Stimulated activated naive CD4-positive, alpha-beta T cell (primary cell): ENCODE data around the gene NRSN2.
"Not testable (repeated sequence)": the region's sequence is repeated elsewhere in the genome, so short reads cannot be mapped to it uniquely, and the experiment has no call there.

ENCODE experiments used
- DNase-seq, 6 experiments: peaks; one replicate each; lab custom pipeline; 2025; lab: John Stamatoyannopoulos, UW

The NRSN2 gene

DNA sequence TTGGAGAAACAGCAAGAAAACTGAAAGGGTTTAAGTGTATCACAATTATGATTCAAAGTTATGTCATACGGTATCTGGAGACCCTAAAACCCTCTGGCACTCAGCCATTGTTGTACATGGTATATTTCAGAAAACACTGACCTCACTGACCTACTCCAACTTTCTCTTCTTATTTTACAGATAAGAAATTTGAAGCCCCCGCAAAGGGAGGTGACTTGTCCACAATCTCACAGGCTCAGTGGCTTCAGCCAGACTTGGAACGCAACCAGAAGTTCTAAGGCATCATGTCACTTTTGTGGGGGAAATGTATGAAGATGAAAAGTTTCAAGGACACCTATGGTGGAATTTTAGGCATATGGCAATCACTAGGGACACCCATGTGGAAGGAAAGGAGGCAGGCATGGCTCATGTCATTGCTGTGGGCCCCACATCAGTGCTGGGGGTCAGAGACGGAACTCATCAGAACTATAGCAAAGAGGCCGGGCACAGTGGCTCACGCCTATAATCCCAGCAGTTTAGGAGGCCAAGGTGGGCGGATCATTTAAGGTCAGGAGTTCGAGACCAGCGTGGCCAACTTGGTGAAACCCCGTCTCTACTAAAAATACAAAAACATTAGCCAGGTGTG, 28.5 kb downstream of the NRSN2 start:
- DNase-seq, result no peak

GRCh38 chr20:376089-376488, 29.2 kb downstream of the NRSN2 start:
- DNase-seq, result no peak

- DNase-seq, result no peak
Observed at GRCh38 chr20:376750-377149, 29.8 kb downstream of the NRSN2 start.

DNA sequence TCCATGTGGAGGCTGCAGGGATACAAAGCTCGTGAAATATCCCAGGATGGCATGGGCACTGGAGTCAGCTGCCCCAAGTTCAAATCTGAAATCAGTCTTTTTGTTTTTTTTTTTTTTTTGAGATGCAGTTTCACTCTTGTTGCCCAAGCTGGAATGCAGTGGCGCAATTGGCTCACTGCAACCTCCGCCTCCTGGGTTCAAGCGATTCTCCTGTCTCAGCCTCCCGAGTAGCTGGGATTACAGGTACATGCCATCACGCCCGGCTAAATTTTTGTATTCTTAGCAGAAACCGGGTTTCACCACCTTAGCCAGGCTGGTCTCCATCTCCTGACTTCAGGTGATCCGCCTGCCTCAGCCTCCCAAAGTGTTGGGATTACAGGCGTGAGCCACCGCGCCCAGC, 30.7 kb downstream of the NRSN2 start:
- not testable (repeated sequence) for DNase-seq

- DNase-seq, result no peak
Observed at GRCh38 chr20:378961-379336, 32.0 kb downstream of the NRSN2 start.

DNA sequence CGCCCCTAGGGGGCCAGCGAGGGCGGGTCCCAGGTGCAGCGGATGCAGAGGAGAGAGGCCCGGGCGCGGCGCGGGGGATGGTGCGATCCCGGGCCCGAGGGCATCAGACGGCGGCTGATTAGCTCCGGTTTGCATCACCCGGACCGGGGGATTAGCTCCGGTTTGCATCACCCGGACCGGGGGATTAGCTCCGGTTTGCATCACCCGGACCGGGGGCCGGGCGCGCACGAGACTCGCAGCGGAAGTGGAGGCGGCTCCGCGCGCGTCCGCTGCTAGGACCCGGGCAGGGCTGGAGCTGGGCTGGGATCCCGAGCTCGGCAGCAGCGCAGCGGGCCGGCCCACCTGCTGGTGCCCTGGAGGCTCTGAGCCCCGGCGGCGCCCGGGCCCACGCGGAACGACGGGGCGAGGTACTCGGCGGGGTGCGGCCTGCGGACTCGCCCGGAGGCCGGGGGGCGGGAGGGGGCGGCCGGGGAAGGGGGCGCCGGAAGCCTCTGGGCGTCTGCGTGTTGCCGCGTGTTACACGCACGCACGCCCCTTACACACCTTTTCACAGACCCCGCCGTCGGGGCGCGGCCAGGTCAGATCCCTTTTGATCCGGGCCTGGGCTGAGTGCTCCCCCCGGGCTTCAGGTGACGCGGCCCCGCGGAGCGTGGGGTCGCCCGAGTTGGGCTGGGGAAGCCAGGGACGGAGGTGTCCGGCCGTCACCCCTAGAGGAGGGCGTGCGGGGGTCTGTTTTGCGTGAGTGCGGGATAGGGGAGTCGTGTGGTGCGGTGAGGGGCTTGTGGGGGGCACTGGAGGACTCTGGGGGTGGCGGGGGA, 34.1 kb downstream of the NRSN2 start:
- DNase-seq, result peak; percentile 11 to 52 (median 36)

DNA sequence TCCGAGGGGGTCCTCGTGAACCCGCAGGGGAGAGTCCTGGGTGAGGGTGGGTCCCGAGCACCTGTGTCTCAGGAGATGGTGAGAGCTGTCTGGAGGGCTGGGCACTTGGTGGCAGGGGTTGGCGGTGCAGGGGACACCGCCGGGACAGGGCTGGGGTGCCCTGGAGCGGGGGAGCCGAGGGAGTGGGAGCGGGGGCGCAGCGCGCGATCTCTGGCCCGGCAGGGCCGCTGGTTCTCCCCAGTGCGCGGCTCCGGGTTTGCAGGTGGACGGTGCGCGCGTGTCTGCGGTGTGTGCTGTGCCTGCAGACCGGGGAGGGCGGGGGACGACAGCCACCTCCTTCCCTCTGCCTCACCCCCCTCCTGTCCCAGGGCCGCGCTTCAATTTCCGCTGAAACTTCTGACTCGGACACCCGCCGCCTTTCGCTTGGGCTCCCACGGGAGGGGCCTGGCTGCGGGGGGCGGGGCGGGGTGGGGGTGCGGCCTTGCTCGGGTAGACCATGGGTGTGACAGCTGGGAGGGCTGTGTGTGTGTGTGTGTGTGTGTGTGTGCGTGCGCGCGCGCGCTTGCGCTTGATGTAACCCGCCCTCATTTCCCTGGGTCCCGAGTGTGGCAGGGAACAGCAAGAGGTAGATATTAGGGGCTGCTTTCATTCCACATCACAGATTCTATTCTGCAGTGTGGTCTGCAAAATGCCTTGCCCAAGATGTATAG, 34.8 kb downstream of the NRSN2 start:
- peak; percentile 47 to 67 (median 59) for DNase-seq

DNA sequence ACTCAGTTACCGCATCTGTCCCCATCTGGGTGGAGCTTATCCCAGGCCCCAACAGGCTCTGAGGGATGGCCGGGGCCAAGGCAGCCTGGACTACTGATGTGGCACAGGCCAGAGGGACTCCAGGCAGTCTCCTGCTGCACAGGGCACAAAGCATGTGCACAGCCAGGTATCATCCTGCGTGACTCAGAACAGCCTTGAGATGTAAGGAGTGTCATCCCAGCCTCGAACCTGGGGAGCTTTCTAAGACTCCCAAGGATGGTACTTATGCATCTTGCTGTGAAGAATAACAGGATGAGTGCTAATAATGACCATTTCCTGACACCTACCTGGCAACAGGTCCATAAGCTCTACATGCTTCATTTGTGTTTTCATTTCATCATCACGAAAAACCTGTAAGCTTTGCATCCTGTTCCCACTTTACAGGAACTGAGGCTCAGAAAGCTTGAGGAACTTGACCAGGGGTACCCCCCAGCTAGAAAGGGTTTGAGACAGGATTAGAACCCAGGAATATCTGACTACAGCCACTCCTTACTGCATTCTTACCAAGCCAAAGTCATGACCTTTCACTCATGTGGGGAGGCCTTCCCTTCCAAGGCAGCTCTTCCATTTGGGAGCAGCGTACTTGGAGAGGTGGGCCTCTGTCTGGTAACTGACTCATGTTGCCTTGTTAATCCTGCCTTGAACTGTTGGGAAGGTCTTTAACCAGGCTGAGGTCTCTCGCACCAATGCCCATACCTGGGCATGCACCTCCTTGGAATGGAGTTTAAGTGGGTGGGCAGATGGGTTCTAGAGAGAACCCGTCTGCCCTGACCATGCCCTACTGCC, 35.6 kb downstream of the NRSN2 start:
- no peak for DNase-seq

DNA sequence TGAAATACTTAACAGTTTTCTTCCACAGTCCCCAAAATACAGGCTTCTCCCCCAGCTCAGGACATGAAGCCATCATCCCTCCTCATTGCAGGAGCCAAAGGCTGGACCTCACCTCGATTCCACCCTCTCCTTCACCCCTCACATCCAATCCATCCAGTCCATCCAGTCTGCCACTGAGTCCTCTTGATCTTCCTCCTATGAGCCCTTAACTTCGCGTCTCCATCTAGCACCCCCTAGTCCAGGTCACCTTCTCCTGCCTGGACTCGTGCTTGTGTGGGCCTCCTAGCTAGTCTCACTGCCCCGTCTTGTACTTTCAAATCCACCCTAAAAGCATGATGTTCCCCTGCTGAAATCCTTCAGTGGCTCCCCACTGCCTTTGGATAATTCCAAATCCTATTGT, 37.0 kb downstream of the NRSN2 start:
- no peak for DNase-seq

GRCh38 chr20:384723-385122, 37.8 kb downstream of the NRSN2 start:
- no peak for DNase-seq

DNA sequence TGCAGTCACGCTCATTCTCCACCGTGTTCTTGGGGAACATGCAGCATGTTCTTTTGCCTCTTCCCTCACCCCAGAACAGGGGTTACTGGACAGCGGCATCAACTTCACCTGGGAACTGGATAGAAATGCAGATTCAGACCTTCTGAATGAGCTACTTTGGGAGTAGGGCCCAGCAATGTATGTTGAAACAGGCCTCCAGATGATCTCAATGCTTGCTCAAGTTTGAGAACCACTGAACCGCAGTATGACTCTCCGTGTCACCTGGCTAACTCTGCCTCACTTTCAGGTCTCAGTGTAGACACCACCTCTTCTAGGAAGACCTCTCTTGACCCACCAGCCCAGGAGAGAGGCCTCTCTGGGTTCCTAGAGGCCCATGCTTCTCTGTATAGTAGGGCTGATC, 38.5 kb downstream of the NRSN2 start:
- DNase-seq, result no peak

GRCh38 chr20:386634-387033, 39.7 kb downstream of the NRSN2 start:
- DNase-seq, result not testable (repeated sequence)

DNA sequence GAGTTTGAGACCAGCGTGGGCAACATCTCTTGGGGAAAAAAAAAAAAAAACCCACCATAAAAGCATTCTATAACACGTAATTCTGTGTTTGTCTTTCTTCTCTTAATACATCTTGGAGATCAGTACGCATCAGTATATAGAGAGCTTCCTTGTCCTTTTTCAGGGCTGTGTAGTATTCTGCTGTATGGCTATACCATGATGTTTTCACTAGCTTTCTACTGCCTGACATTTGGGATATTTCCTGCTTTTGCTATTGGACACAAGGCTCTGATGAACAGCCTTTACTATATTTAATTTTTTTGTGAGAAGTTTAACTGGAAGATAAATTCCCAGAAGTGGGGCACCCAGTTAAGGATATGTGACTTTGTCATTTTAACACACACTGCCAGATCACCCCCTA, 40.6 kb downstream of the NRSN2 start:
- no peak for DNase-seq

DNA sequence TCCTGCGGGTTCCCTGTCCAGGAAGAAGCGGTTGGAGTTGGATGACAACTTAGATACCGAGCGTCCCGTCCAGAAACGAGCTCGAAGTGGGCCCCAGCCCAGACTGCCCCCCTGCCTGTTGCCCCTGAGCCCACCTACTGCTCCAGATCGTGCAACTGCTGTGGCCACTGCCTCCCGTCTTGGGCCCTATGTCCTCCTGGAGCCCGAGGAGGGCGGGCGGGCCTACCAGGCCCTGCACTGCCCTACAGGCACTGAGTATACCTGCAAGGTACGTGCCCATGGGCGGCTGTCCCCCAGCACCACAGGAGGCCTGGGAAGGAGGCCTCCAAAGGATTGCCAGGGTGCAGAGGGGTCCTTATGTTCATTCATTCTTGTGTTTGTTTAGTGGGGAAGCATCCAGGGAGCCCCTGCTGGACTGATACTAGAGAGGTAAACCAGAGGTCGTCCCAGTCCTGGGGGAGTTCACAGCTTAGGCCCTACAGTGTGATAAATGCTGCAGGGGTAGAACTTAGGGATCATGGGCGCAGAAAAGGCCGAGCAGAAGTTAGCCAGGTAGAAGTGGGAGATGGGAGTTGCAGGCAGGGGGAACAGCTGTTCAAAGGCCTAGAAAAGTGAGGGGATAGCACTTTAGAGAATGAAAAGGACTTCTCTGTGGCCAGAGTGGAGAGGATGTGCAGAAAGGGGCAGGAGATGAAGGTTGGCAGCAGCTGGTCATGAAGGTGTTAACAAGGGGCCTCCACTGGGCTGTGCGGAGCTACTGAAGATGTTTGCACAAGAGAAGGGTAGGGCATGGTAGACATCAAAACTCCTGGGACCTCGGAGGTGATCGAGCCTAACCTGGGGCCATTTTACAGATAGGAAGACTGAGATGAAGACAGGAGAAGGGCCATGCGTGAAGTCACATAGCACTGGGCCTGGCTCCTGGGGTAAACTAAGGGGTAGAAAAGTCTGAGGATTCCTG, 41.4 kb downstream of the NRSN2 start:
- no peak for DNase-seq

DNA sequence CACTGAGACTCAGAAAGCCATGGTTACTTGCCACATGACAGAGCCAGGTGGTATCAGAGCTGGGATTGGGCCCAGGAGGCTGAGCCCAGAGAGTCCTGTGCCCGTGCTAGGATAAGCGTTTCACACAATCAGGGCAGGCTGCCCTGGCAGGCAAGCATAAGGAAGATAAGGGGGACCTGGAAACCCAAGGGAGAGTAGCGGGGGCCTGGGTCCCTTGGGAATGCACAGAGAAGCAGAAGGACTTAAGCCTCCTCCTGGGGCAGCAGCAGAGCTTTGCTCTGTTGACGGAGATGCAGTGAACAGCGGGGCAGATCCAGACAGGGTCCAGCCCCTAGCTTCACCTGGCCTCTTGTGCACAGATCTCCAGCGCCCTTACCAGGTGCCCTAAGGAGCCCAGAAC, 42.3 kb downstream of the NRSN2 start:
- no peak for DNase-seq

DNA sequence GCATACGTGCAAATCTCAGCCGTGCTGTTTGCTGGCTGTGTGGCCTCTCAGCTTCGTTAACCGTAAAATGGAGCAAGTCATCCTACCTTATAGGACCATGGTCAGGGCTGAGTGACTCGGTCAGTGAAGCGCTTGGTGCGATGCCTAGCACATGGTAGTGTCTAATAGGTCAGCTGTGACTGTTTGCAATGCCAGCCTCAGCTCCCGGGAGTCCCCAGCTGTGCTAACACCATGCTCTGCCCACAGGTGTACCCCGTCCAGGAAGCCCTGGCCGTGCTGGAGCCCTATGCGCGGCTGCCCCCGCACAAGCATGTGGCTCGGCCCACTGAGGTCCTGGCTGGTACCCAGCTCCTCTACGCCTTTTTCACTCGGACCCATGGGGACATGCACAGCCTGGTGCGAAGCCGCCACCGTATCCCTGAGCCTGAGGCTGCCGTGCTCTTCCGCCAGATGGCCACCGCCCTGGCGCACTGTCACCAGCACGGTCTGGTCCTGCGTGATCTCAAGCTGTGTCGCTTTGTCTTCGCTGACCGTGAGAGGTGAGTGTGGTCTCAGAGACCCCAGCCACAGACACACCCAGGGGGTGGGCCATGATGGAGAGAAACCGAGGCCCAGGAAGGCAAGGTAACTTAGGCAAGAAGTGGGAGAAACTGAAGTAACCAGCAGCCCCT, 44.3 kb downstream of the NRSN2 start:
- no peak for DNase-seq

DNA sequence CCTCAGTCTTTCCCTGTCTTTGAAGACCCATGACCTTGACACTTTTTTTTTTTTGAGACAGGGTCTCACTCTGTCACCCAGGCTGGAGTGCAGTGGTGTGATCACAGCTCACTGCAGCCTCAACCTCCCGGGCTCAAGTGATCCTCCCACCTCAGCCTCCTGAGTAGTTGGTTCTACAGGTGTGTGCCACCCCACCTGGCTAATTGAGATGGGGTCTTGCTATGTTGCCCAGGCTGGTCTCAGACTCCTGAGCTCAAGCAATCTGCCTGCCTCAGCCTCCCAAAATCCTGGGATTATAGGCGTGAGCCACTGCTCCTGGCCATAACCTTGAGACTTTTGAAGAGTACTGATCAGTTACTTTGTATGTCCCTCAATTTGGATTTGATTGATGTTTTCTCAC, 46.4 kb downstream of the NRSN2 start:
- not testable (repeated sequence) for DNase-seq

DNA sequence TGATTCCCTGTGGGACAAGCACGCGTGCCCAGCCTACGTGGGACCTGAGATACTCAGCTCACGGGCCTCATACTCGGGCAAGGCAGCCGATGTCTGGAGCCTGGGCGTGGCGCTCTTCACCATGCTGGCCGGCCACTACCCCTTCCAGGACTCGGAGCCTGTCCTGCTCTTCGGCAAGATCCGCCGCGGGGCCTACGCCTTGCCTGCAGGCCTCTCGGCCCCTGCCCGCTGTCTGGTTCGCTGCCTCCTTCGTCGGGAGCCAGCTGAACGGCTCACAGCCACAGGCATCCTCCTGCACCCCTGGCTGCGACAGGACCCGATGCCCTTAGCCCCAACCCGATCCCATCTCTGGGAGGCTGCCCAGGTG, 49.3 kb downstream of the NRSN2 start:
- DNase-seq, result no peak

DNA sequence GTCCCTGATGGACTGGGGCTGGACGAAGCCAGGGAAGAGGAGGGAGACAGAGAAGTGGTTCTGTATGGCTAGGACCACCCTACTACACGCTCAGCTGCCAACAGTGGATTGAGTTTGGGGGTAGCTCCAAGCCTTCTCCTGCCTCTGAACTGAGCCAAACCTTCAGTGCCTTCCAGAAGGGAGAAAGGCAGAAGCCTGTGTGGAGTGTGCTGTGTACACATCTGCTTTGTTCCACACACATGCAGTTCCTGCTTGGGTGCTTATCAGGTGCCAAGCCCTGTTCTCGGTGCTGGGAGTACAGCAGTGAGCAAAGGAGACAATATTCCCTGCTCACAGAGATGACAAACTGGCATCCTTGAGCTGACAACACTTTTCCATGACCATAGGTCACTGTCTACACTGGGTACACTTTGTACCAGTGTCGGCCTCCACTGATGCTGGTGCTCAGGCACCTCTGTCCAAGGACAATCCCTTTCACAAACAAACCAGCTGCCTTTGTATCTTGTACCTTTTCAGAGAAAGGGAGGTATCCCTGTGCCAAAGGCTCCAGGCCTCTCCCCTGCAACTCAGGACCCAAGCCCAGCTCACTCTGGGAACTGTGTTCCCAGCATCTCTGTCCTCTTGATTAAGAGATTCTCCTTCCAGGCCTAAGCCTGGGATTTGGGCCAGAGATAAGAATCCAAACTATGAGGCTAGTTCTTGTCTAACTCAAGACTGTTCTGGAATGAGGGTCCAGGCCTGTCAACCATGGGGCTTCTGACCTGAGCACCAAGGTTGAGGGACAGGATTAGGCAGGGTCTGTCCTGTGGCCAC, 49.9 kb downstream of the NRSN2 start:
- no peak for DNase-seq
